Left kidney (tissue), 2 donors: ENCODE data around the gene LSM4. TPM values are rescaled to one million over a fixed set of nuclear protein-coding genes. Genes with fewer than 3 reads are reported as not detected.

Source experiments
- DNase-seq: peaks from one replicate; pipeline ENCODE4 v3.0.0-alpha.2; 2013
- polyA plus RNA-seq: library from polyadenylated mRNA; unstranded; fragments of 120-200 nt; gene quantifications from one replicate; pipeline ENCODE4 v1.2.1, GENCODE V29; 2013; ENCODE audit not compliant: insufficient read length

The LSM4 gene
- polyA plus RNA-seq, 1 donor: 84.7 TPM

GRCh38 chr19:18293642-18294466, 29.0 kb downstream of the LSM4 start:
- DNase-seq: no peak

- DNase-seq: no peak
These were observed 29.9 kb downstream of the LSM4 start for GRCh38 chr19:18292810-18293641.

- DNase-seq: no peak
These were observed 30.4 kb downstream of the LSM4 start for GRCh38 chr19:18292462-18292809.

- peak; percentile 89 for DNase-seq
These were observed 31.1 kb downstream of the LSM4 start for GRCh38 chr19:18291590-18292461.

- no peak for DNase-seq
These were observed 31.8 kb downstream of the LSM4 start for GRCh38 chr19:18291019-18291524.

GRCh38 chr19:18290302-18291018, 32.4 kb downstream of the LSM4 start:
- no peak for DNase-seq

- DNase-seq: no peak
These were observed 33.2 kb downstream of the LSM4 start for GRCh38 chr19:18289471-18290301.

- no peak for DNase-seq
These were observed 34.8 kb downstream of the LSM4 start for GRCh38 chr19:18287836-18288772.

GRCh38 chr19:18286973-18287635, 35.8 kb downstream of the LSM4 start:
- DNase-seq: no peak

- DNase-seq: no peak
These were observed 38.0 kb downstream of the LSM4 start for GRCh38 chr19:18284712-18285360.

- no peak for DNase-seq
These were observed 39.5 kb downstream of the LSM4 start for GRCh38 chr19:18283338-18283737.

GRCh38 chr19:18282788-18283141, 40.1 kb downstream of the LSM4 start:
- DNase-seq: no peak

GRCh38 chr19:18282021-18282787, 40.7 kb downstream of the LSM4 start:
- no peak for DNase-seq

GRCh38 chr19:18281082-18282020, 41.5 kb downstream of the LSM4 start, which contains the start of gene JUND:
Gene JUND (minus strand): TSS chr19:18281622. CDS start chr19:18281484, 138 bp downstream.
- peak; percentile 96 for DNase-seq

GRCh38 chr19:18280247-18281081, 42.4 kb downstream of the LSM4 start:
- no peak for DNase-seq
